ENCODE results near the gene FYCO1.

The FYCO1 gene

GRCh38 chr3:45948881-45949280 lies 46.7 kb downstream of the FYCO1 start:
- Histone ChIP-seq H3K9me2 (replicated peaks; ENCODE audit: low read depth, low read length) (no peaks in the 10 kb centered on the region), H3K36me3 (ENCODE audit: insufficient read depth, low read length) (peaks cover 49% of the 10 kb centered on the region; the same call in 1 of the 2 replicates), H3F3A (ENCODE audit: low read depth) (no peaks in the 10 kb centered on the region), H2AFZ (ENCODE audit: low read length) (no peak overlapping the region), H3K4me2 (ENCODE audit: low read depth, low read length, poor library complexity, severe bottlenecking) (no peak overlapping the region), H4K20me1 (ENCODE audit: insufficient read depth, low read length, poor library complexity, severe bottlenecking) (no peaks in the 10 kb centered on the region), H3K9ac (ENCODE audit: low read depth, low read length, poor library complexity, severe bottlenecking) (no peak overlapping the region), H3K4me1 (ENCODE audit: insufficient read depth, low read length, poor library complexity, severe bottlenecking) (peaks cover 9% of the 10 kb centered on the region), H3K4me3 (ENCODE audit: low read length, poor library complexity, severe bottlenecking) (no peak overlapping the region), H3K27me3 (ENCODE audit: insufficient read depth, low read length, poor library complexity, severe bottlenecking) (no peaks in the 10 kb centered on the region), H3K9me3 (ENCODE audit: insufficient read depth, low read depth, low read length) (no peaks in the 10 kb centered on the region), H3K79me2 (ENCODE audit: insufficient read depth, low read length) (no peaks in the 10 kb centered on the region)
- TF ChIP-seq EZH2phosphoT487 (IDR thresholded peaks at IDR 0.05; ENCODE audit: borderline replicate concordance): no peak
- no peak for TF ChIP-seq CTCF (conservative IDR thresholded peaks at IDR 0.05; ENCODE audit: low read length)

GRCh38 chr3:45948311-45948781 lies 47.3 kb downstream of the FYCO1 start:
- no peaks in the 10 kb centered on the region for H3K9me2 ChIP-seq (replicated peaks; ENCODE audit: low read depth, low read length)
- no peaks in the 10 kb centered on the region for H3F3A ChIP-seq (ENCODE audit: low read depth)
- H4K20me1 ChIP-seq (ENCODE audit: insufficient read depth, low read length, poor library complexity, severe bottlenecking): no peaks in the 10 kb centered on the region
- no peaks in the 10 kb centered on the region for H3K27me3 ChIP-seq (ENCODE audit: insufficient read depth, low read length, poor library complexity, severe bottlenecking)
- no peaks in the 10 kb centered on the region for H3K79me2 ChIP-seq (ENCODE audit: insufficient read depth, low read length)
- no peak overlapping the region for H3K9ac ChIP-seq (ENCODE audit: low read depth, low read length, poor library complexity, severe bottlenecking)
- no peak overlapping the region for H3K4me3 ChIP-seq (ENCODE audit: low read length, poor library complexity, severe bottlenecking)
- no peak overlapping the region for H3K4me2 ChIP-seq (ENCODE audit: low read depth, low read length, poor library complexity, severe bottlenecking)
- peaks cover 14% of the 10 kb centered on the region for H3K4me1 ChIP-seq (ENCODE audit: insufficient read depth, low read length, poor library complexity, severe bottlenecking)
- TF ChIP-seq CTCF (conservative IDR thresholded peaks at IDR 0.05; ENCODE audit: low read length) (no peak), EZH2phosphoT487 (IDR thresholded peaks at IDR 0.05; ENCODE audit: borderline replicate concordance) (no peak)
- no peak overlapping the region for H2AFZ ChIP-seq (ENCODE audit: low read length)
- H3K36me3 ChIP-seq (ENCODE audit: insufficient read depth, low read length): peaks cover 44% of the 10 kb centered on the region; the same call in 1 of the 2 replicates
- no peaks in the 10 kb centered on the region for H3K9me3 ChIP-seq (ENCODE audit: insufficient read depth, low read depth, low read length)

- H3K9ac ChIP-seq (ENCODE audit: low read depth, low read length, poor library complexity, severe bottlenecking): no peak overlapping the region
- H3K36me3 ChIP-seq (ENCODE audit: insufficient read depth, low read length): peaks cover 34% of the 10 kb centered on the region; the same call in 1 of the 2 replicates
- no peak overlapping the region for H3K4me3 ChIP-seq (ENCODE audit: low read length, poor library complexity, severe bottlenecking)
- H3K9me3 ChIP-seq (ENCODE audit: insufficient read depth, low read depth, low read length): no peaks in the 10 kb centered on the region
- H2AFZ ChIP-seq (ENCODE audit: low read length): no peak overlapping the region
- no peaks in the 10 kb centered on the region for H4K20me1 ChIP-seq (ENCODE audit: insufficient read depth, low read length, poor library complexity, severe bottlenecking)
- H3K4me1 ChIP-seq (ENCODE audit: insufficient read depth, low read length, poor library complexity, severe bottlenecking): peaks cover 24% of the 10 kb centered on the region
- no peak overlapping the region for H3K4me2 ChIP-seq (ENCODE audit: low read depth, low read length, poor library complexity, severe bottlenecking)
- TF ChIP-seq EZH2phosphoT487 (IDR thresholded peaks at IDR 0.05; ENCODE audit: borderline replicate concordance) (no peak), CTCF (conservative IDR thresholded peaks at IDR 0.05; ENCODE audit: low read length) (no peak)
- no peaks in the 10 kb centered on the region for H3K9me2 ChIP-seq (replicated peaks; ENCODE audit: low read depth, low read length)
- H3F3A ChIP-seq (ENCODE audit: low read depth): no peaks in the 10 kb centered on the region
- no peaks in the 10 kb centered on the region for H3K27me3 ChIP-seq (ENCODE audit: insufficient read depth, low read length, poor library complexity, severe bottlenecking)
- no peaks in the 10 kb centered on the region for H3K79me2 ChIP-seq (ENCODE audit: insufficient read depth, low read length)
Observed at GRCh38 chr3:45947361-45947760, 48.3 kb downstream of the FYCO1 start.
